Peyer's patch (tissue), 4 donors: Measurements from ENCODE around the gene PPP2R3A.

Experiments
- POLR2A ChIP-seq, 2 donors: fragments of 450-650 bp; IDR thresholded peaks; one replicate each; pipeline ENCODE4 v1.5.1; 2017; ENCODE audit warnings: antibody characterized with exemption in 2 of 2, mild to moderate bottlenecking in 2 of 2, moderate library complexity in 2 of 2
- TF ChIP-seq, protein P1 (sequence below), 6 experiments: fragments of 450-650 bp in 4 of 6; fragments of 200-600 bp in 2 of 6; sonication (generic) in 1 of 6; IDR thresholded peaks; one replicate each; pipeline ENCODE4 v1.5.1; 2017 to 2019; ENCODE audit warnings: antibody characterized with exemption in 6 of 6, mild to moderate bottlenecking in 3 of 6, moderate library complexity in 1 of 6

DNA sequence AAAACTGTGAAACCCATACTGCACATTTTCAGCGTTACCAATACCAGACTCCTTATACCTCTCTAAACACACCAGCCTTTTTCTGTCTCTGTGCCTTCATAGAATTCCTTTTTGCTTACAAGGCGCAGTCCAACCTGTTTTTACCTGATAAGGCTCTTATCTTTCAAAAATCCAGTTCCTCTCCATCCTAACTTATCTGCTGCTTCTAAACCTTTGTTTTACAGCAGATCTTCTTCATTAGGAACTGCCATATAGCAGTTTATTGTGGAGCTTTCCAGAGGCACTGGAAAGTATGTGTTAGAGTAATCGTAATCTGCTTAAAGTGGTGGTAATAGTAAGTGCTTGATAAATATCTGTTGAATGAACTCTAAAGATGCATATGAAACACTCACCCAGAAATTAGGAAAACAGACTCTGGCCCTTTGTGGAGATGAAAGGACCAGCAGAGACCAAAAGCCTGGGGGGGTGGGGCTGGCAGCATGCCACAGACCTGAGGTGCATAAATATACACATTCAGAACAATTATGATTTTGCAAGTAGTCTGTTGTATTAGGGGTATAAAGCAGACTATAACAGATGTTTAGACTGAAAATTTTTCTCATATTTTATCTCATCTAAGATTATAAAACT, 29.3 kb downstream of the PPP2R3A start:
- TF ChIP-seq, protein P1, sequence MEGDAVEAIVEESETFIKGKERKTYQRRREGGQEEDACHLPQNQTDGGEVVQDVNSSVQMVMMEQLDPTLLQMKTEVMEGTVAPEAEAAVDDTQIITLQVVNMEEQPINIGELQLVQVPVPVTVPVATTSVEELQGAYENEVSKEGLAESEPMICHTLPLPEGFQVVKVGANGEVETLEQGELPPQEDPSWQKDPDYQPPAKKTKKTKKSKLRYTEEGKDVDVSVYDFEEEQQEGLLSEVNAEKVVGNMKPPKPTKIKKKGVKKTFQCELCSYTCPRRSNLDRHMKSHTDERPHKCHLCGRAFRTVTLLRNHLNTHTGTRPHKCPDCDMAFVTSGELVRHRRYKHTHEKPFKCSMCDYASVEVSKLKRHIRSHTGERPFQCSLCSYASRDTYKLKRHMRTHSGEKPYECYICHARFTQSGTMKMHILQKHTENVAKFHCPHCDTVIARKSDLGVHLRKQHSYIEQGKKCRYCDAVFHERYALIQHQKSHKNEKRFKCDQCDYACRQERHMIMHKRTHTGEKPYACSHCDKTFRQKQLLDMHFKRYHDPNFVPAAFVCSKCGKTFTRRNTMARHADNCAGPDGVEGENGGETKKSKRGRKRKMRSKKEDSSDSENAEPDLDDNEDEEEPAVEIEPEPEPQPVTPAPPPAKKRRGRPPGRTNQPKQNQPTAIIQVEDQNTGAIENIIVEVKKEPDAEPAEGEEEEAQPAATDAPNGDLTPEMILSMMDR (IDR thresholded peaks at IDR 0.05), result no peak
- TF ChIP-seq POLR2A (IDR thresholded peaks at IDR 0.05), result no peak
